ENCODE measurements around the gene PTPRB. TPM values are rescaled to one million over a fixed set of nuclear protein-coding genes. Genes with fewer than 3 reads are reported as not detected.

The PTPRB gene
- total RNA-seq, 1 experiment from 2014 or later, result 0.17 TPM

DNA sequence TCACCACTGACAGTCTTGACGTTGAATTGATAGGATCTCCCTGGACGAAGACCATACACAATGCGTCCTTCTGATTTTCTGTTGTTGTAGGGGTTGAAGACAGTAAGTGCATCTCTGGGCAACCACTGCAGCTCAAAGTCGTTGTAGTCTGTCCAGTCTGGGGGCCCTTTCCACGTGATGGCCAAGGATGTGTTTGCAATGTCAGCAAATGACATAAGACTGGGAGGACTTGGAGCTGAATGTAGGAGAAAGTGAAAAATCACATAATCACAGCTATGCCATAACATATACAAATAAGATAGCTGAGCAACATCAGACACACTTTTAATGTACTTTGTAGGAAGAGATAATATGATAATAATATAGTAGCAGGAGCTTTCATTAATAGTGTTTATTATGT is 77.8 kb downstream of the PTPRB start:
- Histone ChIP-seq H4K20me1 (ENCODE audit: insufficient read depth) (no peaks in the 10 kb centered on the region), H3K79me2 (ENCODE audit: insufficient read depth, low read length) (no peaks in the 10 kb centered on the region), H3K4me3 (replicated peaks in 1 of 2; ENCODE audit: low read depth in 1 of 2, low read length in 2 of 2) (no peak overlapping the region), H3K4me1 (ENCODE audit: control insufficient read depth in 1 of 2, insufficient read depth in 2 of 2, low read length in 2 of 2) (peaks cover 7 to 39% of the 10 kb centered on the region in 2 experiments), H3K9me2 (ENCODE audit: insufficient read depth) (no peaks in the 10 kb centered on the region), H3K9me3 (ENCODE audit: control insufficient read depth in 1 of 2, insufficient read depth in 1 of 2, low read depth in 1 of 2, low read length in 2 of 2) (no peaks in the 10 kb centered on the region), H3K9ac (ENCODE audit: low read length) (no peak overlapping the region), H3K4me2 (ENCODE audit: low read length) (no peak overlapping the region), H3K27me3 (ENCODE audit: insufficient read depth, low read length) (no peaks in the 10 kb centered on the region), H3K36me3 (ENCODE audit: control insufficient read depth in 1 of 2, insufficient read depth in 2 of 2, low read length in 2 of 2) (no peaks in the 10 kb centered on the region), H2AFZ (ENCODE audit: low read depth, low read length, poor library complexity, severe bottlenecking) (no peak overlapping the region), H3K27ac (ENCODE audit: low read depth, low read length) (no peak overlapping the region)
- RAD21 ChIA-PET (ENCODE audit: low non-redundant PET in 1 of 2, low total read pairs in 2 of 2, uncharacterized antibody in 2 of 2, unreplicated experiment in 2 of 2), result no interaction called here
- CTCF ChIA-PET, result interaction anchor here (0.9 kb wide), 1 partner anchor 18 kb away, joined by 3 read pairs; no protein-coding TSS in a partner anchor
- POLR2A ChIA-PET, result no interaction called here
- intact Hi-C loops (cut with micrococcal nuclease), result no loop called here
- ATAC-seq (no peak), DNase-seq (ENCODE audit: low read depth, low spot score) (no peak)
- TF ChIP-seq ELF1 (IDR thresholded peaks at IDR 0.05; ENCODE audit: borderline replicate concordance, low read depth) (no peak), REST (IDR thresholded peaks at IDR 0.05; ENCODE audit: low read depth) (no peak), ZNF274 (IDR thresholded peaks at IDR 0.05; ENCODE audit: low read depth, low read length) (no peak), SP1 (IDR thresholded peaks at IDR 0.05; ENCODE audit: low read depth) (no peak), TCF7L2 (IDR thresholded peaks at IDR 0.05; ENCODE audit: borderline replicate concordance, extremely low read depth, insufficient read depth, insufficient read length) (no peak), SRF (IDR thresholded peaks at IDR 0.05; ENCODE audit: low read depth) (no peak), SIN3A (IDR thresholded peaks at IDR 0.05; ENCODE audit: low read depth) (no peak), CEBPB (IDR thresholded peaks at IDR 0.05; ENCODE audit: low read depth) (no peak), EZH2phosphoT487 (IDR thresholded peaks at IDR 0.05; ENCODE audit: borderline replicate concordance) (no peak), YY1 (IDR thresholded peaks at IDR 0.05; ENCODE audit: extremely low read depth, insufficient replicate concordance, low read depth, low read length) (no peak), FOSL1 (IDR thresholded peaks at IDR 0.05; ENCODE audit: low read depth) (no peak), MAX (IDR thresholded peaks at IDR 0.05) (no peak)
- TF ChIP-seq, protein P1, sequence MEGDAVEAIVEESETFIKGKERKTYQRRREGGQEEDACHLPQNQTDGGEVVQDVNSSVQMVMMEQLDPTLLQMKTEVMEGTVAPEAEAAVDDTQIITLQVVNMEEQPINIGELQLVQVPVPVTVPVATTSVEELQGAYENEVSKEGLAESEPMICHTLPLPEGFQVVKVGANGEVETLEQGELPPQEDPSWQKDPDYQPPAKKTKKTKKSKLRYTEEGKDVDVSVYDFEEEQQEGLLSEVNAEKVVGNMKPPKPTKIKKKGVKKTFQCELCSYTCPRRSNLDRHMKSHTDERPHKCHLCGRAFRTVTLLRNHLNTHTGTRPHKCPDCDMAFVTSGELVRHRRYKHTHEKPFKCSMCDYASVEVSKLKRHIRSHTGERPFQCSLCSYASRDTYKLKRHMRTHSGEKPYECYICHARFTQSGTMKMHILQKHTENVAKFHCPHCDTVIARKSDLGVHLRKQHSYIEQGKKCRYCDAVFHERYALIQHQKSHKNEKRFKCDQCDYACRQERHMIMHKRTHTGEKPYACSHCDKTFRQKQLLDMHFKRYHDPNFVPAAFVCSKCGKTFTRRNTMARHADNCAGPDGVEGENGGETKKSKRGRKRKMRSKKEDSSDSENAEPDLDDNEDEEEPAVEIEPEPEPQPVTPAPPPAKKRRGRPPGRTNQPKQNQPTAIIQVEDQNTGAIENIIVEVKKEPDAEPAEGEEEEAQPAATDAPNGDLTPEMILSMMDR (IDR thresholded peaks at IDR 0.05 in 2 of 3, conservative IDR thresholded peaks at IDR 0.05 in 1 of 3; ENCODE audit: borderline replicate concordance in 1 of 3, insufficient read depth in 1 of 3, low read depth in 2 of 3, low read length in 2 of 3), result no peak
- no TSS peak for BruUV-seq (replicated peaks)
